ENCODE measurements around the gene GRM7. TPM values are rescaled to one million over a fixed set of nuclear protein-coding genes. Genes with fewer than 3 reads are reported as not detected.

GRM7 gene
- total RNA-seq, 1 experiment from 2014 or later = not detected

GRCh38 chr3:6985848-6986247 is 124.9 kb downstream of the GRM7 start:
- Histone ChIP-seq H3K4me1 (ENCODE audit: control insufficient read depth in 1 of 2, insufficient read depth in 2 of 2, low read length in 2 of 2) (no peaks in the 10 kb centered on the region), H3K79me2 (ENCODE audit: insufficient read depth, low read length) (no peaks in the 10 kb centered on the region), H3K4me3 (replicated peaks in 1 of 2; ENCODE audit: low read depth in 1 of 2, low read length in 2 of 2) (no peak overlapping the region), H4K20me1 (ENCODE audit: insufficient read depth) (no peaks in the 10 kb centered on the region), H3K4me2 (ENCODE audit: low read length) (no peak overlapping the region), H3K36me3 (ENCODE audit: control insufficient read depth in 1 of 2, insufficient read depth in 2 of 2, low read length in 2 of 2) (no peaks in the 10 kb centered on the region), H3K27me3 (ENCODE audit: insufficient read depth, low read length) (no peaks in the 10 kb centered on the region), H3K9ac (ENCODE audit: low read length) (no peak overlapping the region), H2AFZ (ENCODE audit: low read depth, low read length, poor library complexity, severe bottlenecking) (no peak overlapping the region), H3K9me3 (ENCODE audit: control insufficient read depth in 1 of 2, insufficient read depth in 1 of 2, low read depth in 1 of 2, low read length in 2 of 2) (no peaks in the 10 kb centered on the region), H3K9me2 (ENCODE audit: insufficient read depth) (no peaks in the 10 kb centered on the region), H3K27ac (ENCODE audit: low read depth, low read length) (no peak overlapping the region)
- TF ChIP-seq ELF1 (IDR thresholded peaks at IDR 0.05; ENCODE audit: borderline replicate concordance, low read depth) = no peak
- TF ChIP-seq TCF7L2 (IDR thresholded peaks at IDR 0.05; ENCODE audit: borderline replicate concordance, extremely low read depth, insufficient read depth, insufficient read length) = no peak
- no peak for TF ChIP-seq EGR1 (IDR thresholded peaks at IDR 0.05; ENCODE audit: low read depth)
- no peak for TF ChIP-seq POLR2AphosphoS5 (IDR thresholded peaks at IDR 0.05; ENCODE audit: low read depth, low read length)
- no peak for TF ChIP-seq FOSL1 (IDR thresholded peaks at IDR 0.05; ENCODE audit: low read depth)
- no peak for TF ChIP-seq POLR2A (IDR thresholded peaks at IDR 0.05; ENCODE audit: borderline replicate concordance, extremely low read depth, insufficient read depth, insufficient read length)
- TF ChIP-seq REST (IDR thresholded peaks at IDR 0.05; ENCODE audit: low read depth) = no peak
- no peak for TF ChIP-seq CTCF (IDR thresholded peaks at IDR 0.05 in 2 of 3, conservative IDR thresholded peaks at IDR 0.05 in 1 of 3; ENCODE audit: borderline replicate concordance in 1 of 3, insufficient read depth in 1 of 3, low read depth in 2 of 3, low read length in 2 of 3)
- intact Hi-C loops (cut with micrococcal nuclease) = no loop called here
- BruUV-seq (replicated peaks) = no TSS peak
- ATAC-seq = no peak
- ChIA-PET RAD21 (ENCODE audit: low non-redundant PET in 1 of 2, low total read pairs in 2 of 2, uncharacterized antibody in 2 of 2, unreplicated experiment in 2 of 2) (no interaction called here), CTCF (no interaction called here), POLR2A (no interaction called here)
- DNase-seq (ENCODE audit: low read depth, low spot score) = no peak
